Measurements from ENCODE around the gene SLC25A38.

SLC25A38 gene

GRCh38 chr3:39376959-39377634 lies 6.1 kb upstream of the SLC25A38 start:
- ATAC-seq: no peak
- TF ChIP-seq ZFP30 (CRISPR knock-in tag; IDR thresholded peaks at IDR 0.05) (no peak), ZNF70 (CRISPR knock-in tag; IDR thresholded peaks at IDR 0.05) (no peak), ZNF8 (CRISPR knock-in tag; IDR thresholded peaks at IDR 0.05) (no peak), CSRNP3 (CRISPR knock-in tag; IDR thresholded peaks at IDR 0.05) (no peak), RARB (CRISPR knock-in tag; IDR thresholded peaks at IDR 0.05) (no peak), ZFP3 (CRISPR knock-in tag; IDR thresholded peaks at IDR 0.05) (no peak), ESRRG (CRISPR knock-in tag; IDR thresholded peaks at IDR 0.05) (no peak), ISL1 (CRISPR knock-in tag; IDR thresholded peaks at IDR 0.05) (no peak), PPARA (CRISPR knock-in tag; IDR thresholded peaks at IDR 0.05; ENCODE audit: borderline replicate concordance) (no peak), TCF4 (CRISPR knock-in tag; IDR thresholded peaks at IDR 0.05; ENCODE audit: borderline replicate concordance) (no peak), CSDC2 (CRISPR knock-in tag; IDR thresholded peaks at IDR 0.05) (no peak), OSR1 (CRISPR knock-in tag; IDR thresholded peaks at IDR 0.05) (no peak)
- TF ChIP-seq, protein P1, sequence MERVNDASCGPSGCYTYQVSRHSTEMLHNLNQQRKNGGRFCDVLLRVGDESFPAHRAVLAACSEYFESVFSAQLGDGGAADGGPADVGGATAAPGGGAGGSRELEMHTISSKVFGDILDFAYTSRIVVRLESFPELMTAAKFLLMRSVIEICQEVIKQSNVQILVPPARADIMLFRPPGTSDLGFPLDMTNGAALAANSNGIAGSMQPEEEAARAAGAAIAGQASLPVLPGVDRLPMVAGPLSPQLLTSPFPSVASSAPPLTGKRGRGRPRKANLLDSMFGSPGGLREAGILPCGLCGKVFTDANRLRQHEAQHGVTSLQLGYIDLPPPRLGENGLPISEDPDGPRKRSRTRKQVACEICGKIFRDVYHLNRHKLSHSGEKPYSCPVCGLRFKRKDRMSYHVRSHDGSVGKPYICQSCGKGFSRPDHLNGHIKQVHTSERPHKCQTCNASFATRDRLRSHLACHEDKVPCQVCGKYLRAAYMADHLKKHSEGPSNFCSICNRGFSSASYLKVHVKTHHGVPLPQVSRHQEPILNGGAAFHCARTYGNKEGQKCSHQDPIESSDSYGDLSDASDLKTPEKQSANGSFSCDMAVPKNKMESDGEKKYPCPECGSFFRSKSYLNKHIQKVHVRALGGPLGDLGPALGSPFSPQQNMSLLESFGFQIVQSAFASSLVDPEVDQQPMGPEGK (CRISPR knock-in tag; IDR thresholded peaks at IDR 0.05; ENCODE audit: borderline replicate concordance): no peak
- TF ChIP-seq, protein P2, sequence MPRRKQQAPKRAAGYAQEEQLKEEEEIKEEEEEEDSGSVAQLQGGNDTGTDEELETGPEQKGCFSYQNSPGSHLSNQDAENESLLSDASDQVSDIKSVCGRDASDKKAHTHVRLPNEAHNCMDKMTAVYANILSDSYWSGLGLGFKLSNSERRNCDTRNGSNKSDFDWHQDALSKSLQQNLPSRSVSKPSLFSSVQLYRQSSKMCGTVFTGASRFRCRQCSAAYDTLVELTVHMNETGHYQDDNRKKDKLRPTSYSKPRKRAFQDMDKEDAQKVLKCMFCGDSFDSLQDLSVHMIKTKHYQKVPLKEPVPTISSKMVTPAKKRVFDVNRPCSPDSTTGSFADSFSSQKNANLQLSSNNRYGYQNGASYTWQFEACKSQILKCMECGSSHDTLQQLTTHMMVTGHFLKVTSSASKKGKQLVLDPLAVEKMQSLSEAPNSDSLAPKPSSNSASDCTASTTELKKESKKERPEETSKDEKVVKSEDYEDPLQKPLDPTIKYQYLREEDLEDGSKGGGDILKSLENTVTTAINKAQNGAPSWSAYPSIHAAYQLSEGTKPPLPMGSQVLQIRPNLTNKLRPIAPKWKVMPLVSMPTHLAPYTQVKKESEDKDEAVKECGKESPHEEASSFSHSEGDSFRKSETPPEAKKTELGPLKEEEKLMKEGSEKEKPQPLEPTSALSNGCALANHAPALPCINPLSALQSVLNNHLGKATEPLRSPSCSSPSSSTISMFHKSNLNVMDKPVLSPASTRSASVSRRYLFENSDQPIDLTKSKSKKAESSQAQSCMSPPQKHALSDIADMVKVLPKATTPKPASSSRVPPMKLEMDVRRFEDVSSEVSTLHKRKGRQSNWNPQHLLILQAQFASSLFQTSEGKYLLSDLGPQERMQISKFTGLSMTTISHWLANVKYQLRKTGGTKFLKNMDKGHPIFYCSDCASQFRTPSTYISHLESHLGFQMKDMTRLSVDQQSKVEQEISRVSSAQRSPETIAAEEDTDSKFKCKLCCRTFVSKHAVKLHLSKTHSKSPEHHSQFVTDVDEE (CRISPR knock-in tag; IDR thresholded peaks at IDR 0.05): no peak
- TF ChIP-seq, protein P3, sequence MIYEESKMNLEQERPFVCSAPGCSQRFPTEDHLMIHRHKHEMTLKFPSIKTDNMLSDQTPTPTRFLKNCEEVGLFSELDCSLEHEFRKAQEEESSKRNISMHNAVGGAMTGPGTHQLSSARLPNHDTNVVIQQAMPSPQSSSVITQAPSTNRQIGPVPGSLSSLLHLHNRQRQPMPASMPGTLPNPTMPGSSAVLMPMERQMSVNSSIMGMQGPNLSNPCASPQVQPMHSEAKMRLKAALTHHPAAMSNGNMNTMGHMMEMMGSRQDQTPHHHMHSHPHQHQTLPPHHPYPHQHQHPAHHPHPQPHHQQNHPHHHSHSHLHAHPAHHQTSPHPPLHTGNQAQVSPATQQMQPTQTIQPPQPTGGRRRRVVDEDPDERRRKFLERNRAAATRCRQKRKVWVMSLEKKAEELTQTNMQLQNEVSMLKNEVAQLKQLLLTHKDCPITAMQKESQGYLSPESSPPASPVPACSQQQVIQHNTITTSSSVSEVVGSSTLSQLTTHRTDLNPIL (CRISPR knock-in tag; IDR thresholded peaks at IDR 0.05; ENCODE audit: low read depth): no peak

DNA sequence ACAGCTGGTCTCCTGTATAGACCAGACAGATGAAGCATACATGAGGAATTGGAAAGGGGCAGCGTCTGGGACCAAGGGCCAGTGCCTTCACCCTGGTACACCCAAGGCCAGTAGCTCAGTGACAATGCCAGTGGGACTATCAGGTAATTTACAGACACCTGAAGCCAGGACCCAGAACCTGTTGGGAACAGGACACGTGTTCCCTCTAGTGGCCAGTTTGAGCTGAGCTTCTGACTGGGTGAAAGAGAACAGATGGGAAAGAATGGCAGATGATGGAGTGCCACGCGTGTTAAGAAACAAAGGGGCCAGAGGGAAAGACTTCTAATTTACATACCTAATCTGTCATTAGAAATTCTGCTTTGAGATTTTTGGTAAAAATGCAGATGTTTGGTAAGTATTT lies 5.1 kb upstream of the SLC25A38 start:
- TF ChIP-seq GLIS3 (CRISPR knock-in tag; IDR thresholded peaks at IDR 0.05) (no peak), ISL1 (CRISPR knock-in tag; IDR thresholded peaks at IDR 0.05) (no peak), OSR1 (CRISPR knock-in tag; IDR thresholded peaks at IDR 0.05) (no peak), ZNF565 (CRISPR knock-in tag; conservative IDR thresholded peaks at IDR 0.05; ENCODE audit: low read depth) (no peak), CSRNP3 (CRISPR knock-in tag; IDR thresholded peaks at IDR 0.05) (no peak), SNAI2 (CRISPR knock-in tag; IDR thresholded peaks at IDR 0.05) (no peak), ZC3H10 (CRISPR knock-in tag; IDR thresholded peaks at IDR 0.05) (no peak), TOX (CRISPR knock-in tag; IDR thresholded peaks at IDR 0.05; ENCODE audit: borderline replicate concordance) (no peak), CSDC2 (CRISPR knock-in tag; IDR thresholded peaks at IDR 0.05) (no peak), RARB (CRISPR knock-in tag; IDR thresholded peaks at IDR 0.05) (no peak), ZNF70 (CRISPR knock-in tag; IDR thresholded peaks at IDR 0.05) (no peak), TCF4 (CRISPR knock-in tag; IDR thresholded peaks at IDR 0.05; ENCODE audit: borderline replicate concordance) (no peak)
- TF ChIP-seq, protein P2 (CRISPR knock-in tag; IDR thresholded peaks at IDR 0.05): no peak
- TF ChIP-seq, protein P3 (CRISPR knock-in tag; IDR thresholded peaks at IDR 0.05; ENCODE audit: low read depth): no peak
- TF ChIP-seq, protein P1 (CRISPR knock-in tag; IDR thresholded peaks at IDR 0.05; ENCODE audit: borderline replicate concordance): no peak
- ATAC-seq: peak; percentile 79

Data from SK-N-SH treated with all-trans-retinoic acid at 6 μM for 48 hours (cell line).